ENCODE data around the gene CIBAR2. TPM values are rescaled to one million over a fixed set of nuclear protein-coding genes. Genes with fewer than 3 reads are reported as not detected.
A peak's percentile ranks its signal among the peaks of the same experiment; 100 is the strongest.

CIBAR2 gene
- total RNA-seq, 1 donor from 2014 or later, result not detected

- TF ChIP-seq, protein P1, sequence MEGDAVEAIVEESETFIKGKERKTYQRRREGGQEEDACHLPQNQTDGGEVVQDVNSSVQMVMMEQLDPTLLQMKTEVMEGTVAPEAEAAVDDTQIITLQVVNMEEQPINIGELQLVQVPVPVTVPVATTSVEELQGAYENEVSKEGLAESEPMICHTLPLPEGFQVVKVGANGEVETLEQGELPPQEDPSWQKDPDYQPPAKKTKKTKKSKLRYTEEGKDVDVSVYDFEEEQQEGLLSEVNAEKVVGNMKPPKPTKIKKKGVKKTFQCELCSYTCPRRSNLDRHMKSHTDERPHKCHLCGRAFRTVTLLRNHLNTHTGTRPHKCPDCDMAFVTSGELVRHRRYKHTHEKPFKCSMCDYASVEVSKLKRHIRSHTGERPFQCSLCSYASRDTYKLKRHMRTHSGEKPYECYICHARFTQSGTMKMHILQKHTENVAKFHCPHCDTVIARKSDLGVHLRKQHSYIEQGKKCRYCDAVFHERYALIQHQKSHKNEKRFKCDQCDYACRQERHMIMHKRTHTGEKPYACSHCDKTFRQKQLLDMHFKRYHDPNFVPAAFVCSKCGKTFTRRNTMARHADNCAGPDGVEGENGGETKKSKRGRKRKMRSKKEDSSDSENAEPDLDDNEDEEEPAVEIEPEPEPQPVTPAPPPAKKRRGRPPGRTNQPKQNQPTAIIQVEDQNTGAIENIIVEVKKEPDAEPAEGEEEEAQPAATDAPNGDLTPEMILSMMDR (IDR thresholded peaks at IDR 0.05), result no peak
- no peaks in the 10 kb centered on the region for H3K9me3 ChIP-seq
- H3K27me3 ChIP-seq, result no peaks in the 10 kb centered on the region
- peaks cover 44% of the 10 kb centered on the region for H3K36me3 ChIP-seq
- no peak for DNase-seq
- no peak overlapping the region for H3K27ac ChIP-seq
- intact Hi-C loops (cut with DNase I), result no loop called here
- no peak overlapping the region for H3K4me3 ChIP-seq
- H3K4me1 ChIP-seq, result peaks cover 7% of the 10 kb centered on the region
- ATAC-seq, result no peak
These were observed 45.9 kb downstream of the CIBAR2 start for GRCh38 chr16:85066346-85066885.

- DNase-seq, result no peak
- H3K27ac ChIP-seq, result no peak overlapping the region
- TF ChIP-seq, protein P1 (IDR thresholded peaks at IDR 0.05), result no peak
- peaks cover 31% of the 10 kb centered on the region for H3K36me3 ChIP-seq
- H3K9me3 ChIP-seq, result no peaks in the 10 kb centered on the region
- no peak overlapping the region for H3K4me3 ChIP-seq
- no peaks in the 10 kb centered on the region for H3K27me3 ChIP-seq
- peaks cover 7% of the 10 kb centered on the region for H3K4me1 ChIP-seq
- no peak for ATAC-seq
- intact Hi-C loops (cut with DNase I), result no loop called here
These were observed 47.2 kb downstream of the CIBAR2 start for GRCh38 chr16:85065099-85065498.

DNA sequence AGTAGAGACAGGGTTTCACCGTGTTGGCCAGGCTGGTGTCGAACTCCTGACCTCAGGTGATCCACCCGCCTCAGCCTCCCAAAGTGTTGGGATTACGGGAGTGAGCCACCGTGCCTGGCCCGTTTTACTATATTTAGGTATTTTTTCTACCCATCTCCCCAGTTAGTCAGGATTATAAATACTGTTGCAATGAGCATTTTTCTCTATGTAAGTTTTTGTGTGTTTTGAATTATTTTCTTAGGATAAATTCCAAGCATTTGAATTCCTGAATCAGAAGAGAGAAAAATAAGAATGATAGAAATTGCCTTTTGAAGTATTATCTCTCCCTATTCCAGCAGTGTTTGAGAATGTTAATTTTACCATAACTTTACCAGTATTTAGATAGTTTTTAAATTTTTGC lies 48.1 kb downstream of the CIBAR2 start:
- H3K27me3 ChIP-seq, result no peaks in the 10 kb centered on the region
- H3K27ac ChIP-seq, result no peak overlapping the region
- no peak overlapping the region for H3K4me3 ChIP-seq
- H3K4me1 ChIP-seq, result peaks cover 7% of the 10 kb centered on the region
- intact Hi-C loops (cut with DNase I), result no loop called here
- no peaks in the 10 kb centered on the region for H3K9me3 ChIP-seq
- ATAC-seq, result no peak
- TF ChIP-seq, protein P1 (IDR thresholded peaks at IDR 0.05), result no peak
- DNase-seq, result no peak
- H3K36me3 ChIP-seq, result peaks cover 22% of the 10 kb centered on the region

GRCh38 chr16:85062845-85063244 lies 49.4 kb downstream of the CIBAR2 start:
- DNase-seq (no peak), ATAC-seq (peak; percentile 57)
- Histone ChIP-seq H3K4me1 (peaks cover 7% of the 10 kb centered on the region), H3K4me3 (no peak overlapping the region), H3K9me3 (no peaks in the 10 kb centered on the region), H3K27ac (peak overlapping the region; percentile 17), H3K36me3 (peaks cover 12% of the 10 kb centered on the region), H3K27me3 (no peaks in the 10 kb centered on the region)
- intact Hi-C loops (cut with DNase I), result no loop called here
- TF ChIP-seq, protein P1 (IDR thresholded peaks at IDR 0.05), result no peak

GRCh38 chr16:85062323-85062722 lies 49.9 kb downstream of the CIBAR2 start:
- no peak overlapping the region for H3K27ac ChIP-seq
- TF ChIP-seq, protein P1 (IDR thresholded peaks at IDR 0.05), result no peak
- H3K27me3 ChIP-seq, result no peaks in the 10 kb centered on the region
- H3K4me1 ChIP-seq, result peaks cover 7% of the 10 kb centered on the region
- DNase-seq, result no peak
- no peak overlapping the region for H3K4me3 ChIP-seq
- H3K9me3 ChIP-seq, result no peaks in the 10 kb centered on the region
- intact Hi-C loops (cut with DNase I), result no loop called here
- H3K36me3 ChIP-seq, result peaks cover 7% of the 10 kb centered on the region
- no peak for ATAC-seq

- no peaks in the 10 kb centered on the region for H3K9me3 ChIP-seq
- no peaks in the 10 kb centered on the region for H3K27me3 ChIP-seq
- no peaks in the 10 kb centered on the region for H3K36me3 ChIP-seq
- ATAC-seq (peak; percentile 91), DNase-seq (peak; percentile 83)
- no peak overlapping the region for H3K27ac ChIP-seq
- no peak overlapping the region for H3K4me3 ChIP-seq
- peaks cover 13% of the 10 kb centered on the region for H3K4me1 ChIP-seq
- intact Hi-C loops (cut with DNase I), result no loop called here
- TF ChIP-seq, protein P1 (IDR thresholded peaks at IDR 0.05), result no peak
These were observed 50.7 kb downstream of the CIBAR2 start for GRCh38 chr16:85061566-85061965.
